Esophagus squamous epithelium (tissue), 4 donors: ENCODE measurements around the gene WSCD2.

Experiments
- POLR2A ChIP-seq, 4 donors: fragments of 450-650 bp; IDR thresholded peaks; one replicate each; pipeline ENCODE4 v1.6.1; 2017; ENCODE audit warnings: antibody characterized with exemption in 4 of 4, mild to moderate bottlenecking in 4 of 4, moderate library complexity in 3 of 4
- TF ChIP-seq, protein P1 (sequence below), 6 experiments: fragments of 450-650 bp in 4 of 6; fragments of 200-600 bp in 2 of 6; sonication (generic) in 2 of 6; IDR thresholded peaks; one replicate each; pipeline ENCODE4 v1.5.1; 2016 to 2019; ENCODE audit warnings: antibody characterized with exemption in 6 of 6, mild to moderate bottlenecking in 4 of 6, moderate library complexity in 4 of 6

DNA sequence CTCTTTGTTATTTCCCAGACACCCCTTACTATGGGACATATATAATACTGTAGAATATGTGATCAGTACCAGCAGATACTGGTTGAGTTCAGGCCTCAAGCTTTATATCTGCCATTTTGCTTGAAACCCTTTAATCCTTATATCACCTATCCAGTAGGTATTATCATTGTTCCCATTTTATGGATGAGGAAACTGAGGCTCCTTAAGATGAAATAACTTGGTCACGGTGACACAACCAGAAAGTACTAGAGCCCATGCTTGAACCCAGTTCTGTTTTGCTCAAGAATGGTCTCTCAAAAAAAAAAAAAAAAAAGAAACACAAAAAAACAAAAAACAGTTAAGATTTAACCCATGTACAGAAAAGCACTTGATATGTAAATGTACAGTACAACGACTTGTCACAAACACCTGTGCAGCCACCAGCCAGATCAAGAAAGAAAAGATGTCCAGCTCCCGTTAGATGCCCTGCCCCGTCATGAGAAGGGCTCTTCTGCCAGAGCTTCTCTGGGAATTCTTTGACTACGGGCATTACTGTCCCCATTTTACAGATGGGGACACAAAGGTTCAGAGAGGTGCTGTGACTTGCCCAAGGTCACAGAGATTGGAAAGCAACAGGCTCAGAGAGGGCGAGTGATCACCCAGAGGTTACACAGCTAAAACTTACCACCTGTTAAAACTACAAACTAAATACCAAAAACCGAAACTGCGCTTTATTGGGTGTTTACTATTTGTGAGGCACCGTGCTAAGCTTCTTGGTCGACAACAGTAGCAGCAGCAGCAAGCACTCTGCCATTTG is 669 bp upstream of the WSCD2 start:
- TF ChIP-seq, protein P1, sequence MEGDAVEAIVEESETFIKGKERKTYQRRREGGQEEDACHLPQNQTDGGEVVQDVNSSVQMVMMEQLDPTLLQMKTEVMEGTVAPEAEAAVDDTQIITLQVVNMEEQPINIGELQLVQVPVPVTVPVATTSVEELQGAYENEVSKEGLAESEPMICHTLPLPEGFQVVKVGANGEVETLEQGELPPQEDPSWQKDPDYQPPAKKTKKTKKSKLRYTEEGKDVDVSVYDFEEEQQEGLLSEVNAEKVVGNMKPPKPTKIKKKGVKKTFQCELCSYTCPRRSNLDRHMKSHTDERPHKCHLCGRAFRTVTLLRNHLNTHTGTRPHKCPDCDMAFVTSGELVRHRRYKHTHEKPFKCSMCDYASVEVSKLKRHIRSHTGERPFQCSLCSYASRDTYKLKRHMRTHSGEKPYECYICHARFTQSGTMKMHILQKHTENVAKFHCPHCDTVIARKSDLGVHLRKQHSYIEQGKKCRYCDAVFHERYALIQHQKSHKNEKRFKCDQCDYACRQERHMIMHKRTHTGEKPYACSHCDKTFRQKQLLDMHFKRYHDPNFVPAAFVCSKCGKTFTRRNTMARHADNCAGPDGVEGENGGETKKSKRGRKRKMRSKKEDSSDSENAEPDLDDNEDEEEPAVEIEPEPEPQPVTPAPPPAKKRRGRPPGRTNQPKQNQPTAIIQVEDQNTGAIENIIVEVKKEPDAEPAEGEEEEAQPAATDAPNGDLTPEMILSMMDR (IDR thresholded peaks at IDR 0.05): no peak
- no peak for TF ChIP-seq POLR2A (IDR thresholded peaks at IDR 0.05)
